22Rv1 (cell line): ENCODE measurements around the gene RNF227.

Experiments
- ZFX ChIP-seq: fragments of 450-650 bp; IDR thresholded peaks from 2 replicates; pipeline ENCODE4 v1.6.1; 2017; ENCODE audit warnings: antibody characterized with exemption, borderline replicate concordance
- TF ChIP-seq, protein P1 (sequence below): fragments of 450-650 bp; IDR thresholded peaks from 2 replicates; pipeline ENCODE4 v1.5.1; 2017; ENCODE audit warnings: mild to moderate bottlenecking

DNA sequence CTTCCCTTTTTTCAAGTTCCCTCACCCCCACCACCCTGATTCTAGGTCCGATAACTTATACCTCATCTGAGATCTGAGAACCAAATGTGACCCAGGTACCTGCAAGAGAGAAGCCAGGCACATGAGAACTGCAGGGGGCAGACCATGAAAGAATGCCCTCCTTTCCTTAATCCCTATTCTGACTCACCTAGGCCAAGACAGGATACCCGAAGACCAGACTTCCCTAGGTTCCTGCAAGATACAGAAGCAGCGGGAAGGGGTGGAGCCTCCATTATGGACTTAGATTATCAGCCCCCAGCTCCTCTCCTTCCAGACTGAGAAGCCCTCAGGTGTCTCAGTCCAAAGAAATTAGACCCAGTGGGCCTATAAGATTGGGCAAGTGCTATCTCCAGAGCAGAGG lies 11.5 kb upstream of the RNF227 start:
- TF ChIP-seq, protein P1, sequence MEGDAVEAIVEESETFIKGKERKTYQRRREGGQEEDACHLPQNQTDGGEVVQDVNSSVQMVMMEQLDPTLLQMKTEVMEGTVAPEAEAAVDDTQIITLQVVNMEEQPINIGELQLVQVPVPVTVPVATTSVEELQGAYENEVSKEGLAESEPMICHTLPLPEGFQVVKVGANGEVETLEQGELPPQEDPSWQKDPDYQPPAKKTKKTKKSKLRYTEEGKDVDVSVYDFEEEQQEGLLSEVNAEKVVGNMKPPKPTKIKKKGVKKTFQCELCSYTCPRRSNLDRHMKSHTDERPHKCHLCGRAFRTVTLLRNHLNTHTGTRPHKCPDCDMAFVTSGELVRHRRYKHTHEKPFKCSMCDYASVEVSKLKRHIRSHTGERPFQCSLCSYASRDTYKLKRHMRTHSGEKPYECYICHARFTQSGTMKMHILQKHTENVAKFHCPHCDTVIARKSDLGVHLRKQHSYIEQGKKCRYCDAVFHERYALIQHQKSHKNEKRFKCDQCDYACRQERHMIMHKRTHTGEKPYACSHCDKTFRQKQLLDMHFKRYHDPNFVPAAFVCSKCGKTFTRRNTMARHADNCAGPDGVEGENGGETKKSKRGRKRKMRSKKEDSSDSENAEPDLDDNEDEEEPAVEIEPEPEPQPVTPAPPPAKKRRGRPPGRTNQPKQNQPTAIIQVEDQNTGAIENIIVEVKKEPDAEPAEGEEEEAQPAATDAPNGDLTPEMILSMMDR = no peak
- TF ChIP-seq ZFX = no peak
